Liver (tissue), 3 donors: Measurements from ENCODE around the gene CGNL1.

ENCODE experiments used
- FOXA1 ChIP-seq: IDR thresholded peaks from 2 replicates; pipeline ENCODE4 v1.6.1; 2016; ENCODE audit warnings: antibody characterized with exemption
- HNF4A ChIP-seq, 2 donors: conservative IDR thresholded peaks; 2 replicates each; pipeline ENCODE4 v1.6.1; 2016; ENCODE audit warnings: antibody characterized with exemption in 2 of 2, mild to moderate bottlenecking in 2 of 2
- TAF1 ChIP-seq: conservative IDR thresholded peaks from 2 replicates; pipeline ENCODE4 v1.6.1; 2016; ENCODE audit warnings: antibody characterized with exemption, mild to moderate bottlenecking
- TF ChIP-seq, protein P1 (sequence below): fragments of 150-350 bp; IDR thresholded peaks from 2 replicates; pipeline ENCODE4 v1.5.1; 2017; ENCODE audit warnings: improper control_type of control experiment, low read depth, low read length; ENCODE audit not compliant: missing input control
- donor health status: healthy.
- donor health status: healthy.

DNA sequence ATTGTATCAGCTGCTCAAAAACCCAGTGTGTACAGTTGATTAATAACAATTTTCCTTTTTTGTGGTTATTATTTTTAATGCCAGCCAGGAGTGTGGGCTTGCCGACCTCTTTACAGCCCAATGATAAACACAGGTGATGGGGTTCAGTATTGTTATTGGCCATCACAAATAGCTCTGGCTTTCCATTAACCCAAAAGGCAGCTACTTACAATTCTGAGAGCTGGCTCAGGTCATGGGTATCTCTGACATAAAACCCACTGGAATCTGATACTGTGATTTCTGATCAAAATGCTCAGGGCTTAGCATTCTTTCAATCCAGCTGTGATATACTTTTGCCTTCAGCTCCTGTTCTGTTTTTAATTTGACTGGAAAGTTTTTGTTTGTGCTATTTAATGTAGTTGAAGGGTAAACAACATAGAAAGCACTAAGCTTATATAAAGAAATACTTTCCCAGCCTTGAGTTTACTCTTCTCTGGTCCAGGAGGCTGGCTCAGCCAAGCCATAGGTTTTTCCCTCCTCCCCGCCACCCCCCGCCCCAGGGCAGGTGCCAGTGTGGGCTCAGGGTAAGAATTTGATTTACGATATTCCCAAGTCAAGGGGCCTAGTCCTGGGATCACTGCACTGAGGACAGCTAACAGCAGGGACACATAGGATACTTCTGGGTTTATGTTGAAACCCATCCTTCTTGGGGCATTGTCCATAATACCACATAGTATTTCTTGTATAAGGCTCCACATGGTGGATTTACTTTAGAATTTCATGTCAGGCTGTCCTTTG is 161.4 kb downstream of the CGNL1 start:
- no peak for TF ChIP-seq FOXA1
- TF ChIP-seq, protein P1, sequence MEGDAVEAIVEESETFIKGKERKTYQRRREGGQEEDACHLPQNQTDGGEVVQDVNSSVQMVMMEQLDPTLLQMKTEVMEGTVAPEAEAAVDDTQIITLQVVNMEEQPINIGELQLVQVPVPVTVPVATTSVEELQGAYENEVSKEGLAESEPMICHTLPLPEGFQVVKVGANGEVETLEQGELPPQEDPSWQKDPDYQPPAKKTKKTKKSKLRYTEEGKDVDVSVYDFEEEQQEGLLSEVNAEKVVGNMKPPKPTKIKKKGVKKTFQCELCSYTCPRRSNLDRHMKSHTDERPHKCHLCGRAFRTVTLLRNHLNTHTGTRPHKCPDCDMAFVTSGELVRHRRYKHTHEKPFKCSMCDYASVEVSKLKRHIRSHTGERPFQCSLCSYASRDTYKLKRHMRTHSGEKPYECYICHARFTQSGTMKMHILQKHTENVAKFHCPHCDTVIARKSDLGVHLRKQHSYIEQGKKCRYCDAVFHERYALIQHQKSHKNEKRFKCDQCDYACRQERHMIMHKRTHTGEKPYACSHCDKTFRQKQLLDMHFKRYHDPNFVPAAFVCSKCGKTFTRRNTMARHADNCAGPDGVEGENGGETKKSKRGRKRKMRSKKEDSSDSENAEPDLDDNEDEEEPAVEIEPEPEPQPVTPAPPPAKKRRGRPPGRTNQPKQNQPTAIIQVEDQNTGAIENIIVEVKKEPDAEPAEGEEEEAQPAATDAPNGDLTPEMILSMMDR, result no peak
- TF ChIP-seq HNF4A (conservative IDR thresholded peaks at IDR 0.05), result no peak
- TF ChIP-seq TAF1, result no peak
